ENCODE results near the gene TMEM175.

TMEM175 gene

DNA sequence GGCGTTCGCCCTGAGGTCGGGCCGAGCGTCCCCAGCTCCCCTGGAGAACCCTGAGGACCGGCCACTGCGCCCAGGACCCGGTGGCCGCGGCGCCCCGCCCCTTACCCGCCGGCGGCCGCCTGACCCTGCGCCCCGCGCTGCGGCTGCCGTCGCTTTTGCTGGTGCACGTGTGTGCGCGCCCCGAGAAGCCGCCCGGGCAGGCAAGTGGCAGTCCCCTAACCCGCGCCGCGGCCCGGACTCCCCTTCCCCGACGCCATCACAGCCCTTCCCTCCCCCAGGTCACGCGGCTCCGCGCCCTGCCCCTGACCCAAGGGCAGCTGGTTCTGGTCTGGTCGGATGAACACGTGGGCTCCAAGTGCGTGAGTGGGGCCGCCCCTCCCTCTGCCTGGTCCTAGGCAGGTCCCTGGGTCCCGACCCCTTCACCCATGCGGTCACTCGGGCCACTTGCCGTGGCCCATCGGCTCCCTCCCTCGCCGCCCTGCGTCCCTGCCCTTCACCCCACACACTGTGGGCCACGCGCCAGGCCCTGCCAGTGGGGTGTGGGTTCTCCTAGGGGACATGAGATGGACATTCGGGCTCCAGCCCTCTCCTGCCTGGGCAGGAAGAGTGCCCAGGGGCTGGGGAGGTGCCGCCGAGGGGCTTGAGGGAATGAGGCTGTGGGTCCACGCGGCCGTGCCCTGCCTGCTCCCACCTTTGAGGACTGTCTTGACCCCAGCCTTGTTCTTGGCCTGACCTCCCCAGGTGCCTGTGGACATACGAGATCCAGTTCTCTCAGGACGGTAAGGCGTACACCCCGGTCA is 71.2 kb downstream of the TMEM175 start:
- no peak for DNase-seq (ENCODE audit: low spot score)

- DNase-seq (ENCODE audit: low spot score) = no peak
Observed at GRCh38 chr4:1004071-1004418, 71.8 kb downstream of the TMEM175 start.

DNA sequence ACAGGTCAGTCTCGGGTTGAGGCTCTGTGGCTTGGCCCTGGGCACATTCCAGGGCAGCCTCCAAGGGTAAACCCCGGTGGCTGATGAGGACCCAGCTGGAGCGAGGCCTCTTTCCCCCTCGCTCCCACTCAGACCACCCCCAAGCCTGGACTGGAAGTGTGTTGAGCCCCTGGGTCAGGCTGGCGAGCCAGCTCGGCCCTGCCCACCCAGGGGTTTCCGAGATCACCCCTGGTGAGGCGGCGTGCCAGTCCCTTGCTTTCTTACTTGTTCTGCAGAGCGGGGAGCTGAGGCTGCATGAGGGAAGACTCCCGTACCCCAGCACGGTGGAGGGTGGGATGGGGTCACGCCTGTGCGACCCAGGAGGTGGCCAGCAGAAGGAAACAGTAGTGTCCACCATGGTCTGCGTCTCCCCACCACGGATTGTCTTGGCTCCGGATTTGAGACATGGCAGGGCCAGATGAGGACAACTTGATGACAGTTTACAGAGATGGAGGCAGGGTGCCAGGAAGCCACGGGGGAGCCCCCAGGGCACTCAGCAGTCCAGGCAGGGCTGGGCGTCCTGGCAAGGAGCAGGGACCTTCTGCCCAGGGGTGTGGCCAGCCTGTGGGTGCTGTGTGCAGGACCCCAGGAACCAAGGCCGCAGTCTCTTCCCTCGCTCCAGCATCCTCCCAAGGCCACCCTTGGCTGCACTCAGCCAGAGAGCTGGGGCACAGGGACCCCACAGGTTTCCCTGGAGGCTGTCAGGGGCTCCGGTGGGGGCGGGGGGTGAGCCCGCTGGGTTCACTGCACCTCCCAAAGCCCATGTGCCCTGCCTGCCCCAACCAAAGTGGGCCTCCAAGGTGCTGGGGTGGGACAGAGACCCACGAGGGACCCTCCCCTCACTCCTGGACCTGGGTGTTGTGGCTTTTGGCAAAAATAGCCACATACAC is 72.6 kb downstream of the TMEM175 start:
- no peak for DNase-seq (ENCODE audit: low spot score)

DNA sequence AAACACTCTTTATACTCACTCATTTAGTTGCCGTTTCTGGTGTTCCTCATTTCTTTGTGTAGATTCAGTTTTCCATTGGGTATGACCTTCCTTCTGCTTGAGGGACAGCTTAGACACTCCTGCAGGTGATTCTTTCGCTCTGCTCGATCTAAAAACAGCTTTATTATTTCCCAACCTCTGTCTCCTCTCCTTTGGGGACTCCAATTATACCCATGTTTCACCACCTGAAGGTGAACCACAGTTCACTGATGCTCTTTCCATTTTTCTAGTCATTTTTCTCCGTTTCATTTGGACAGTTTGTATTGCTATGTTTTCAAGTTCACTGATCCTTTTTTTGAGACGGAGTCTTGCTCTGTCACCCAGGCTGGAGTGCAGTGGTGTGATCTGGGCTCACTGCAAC is 74.6 kb downstream of the TMEM175 start:
- DNase-seq (ENCODE audit: low spot score) = no peak
